Measurements from ENCODE around the gene SPATA6.
"Not testable (repeated sequence)": the region's sequence is repeated elsewhere in the genome, so short reads cannot be mapped to it uniquely, and the experiment has no call there.

The SPATA6 gene
- total RNA-seq, result 1.2 to 1.7 reads per million in 2 donors

- DNase-seq, result peak; percentile 61 to 92 (median 85)
These were observed at the start of gene SPATA6 for GRCh38 chr1:48471691-48472576. TSS of gene SPATA6 (minus strand) at chr1:48472204. CDS start at chr1:48472008, 196 bp downstream.

- DNase-seq, result not testable (repeated sequence)
These were observed 47.9 kb upstream of the SPATA6 start for GRCh38 chr1:48519896-48520295.

GRCh38 chr1:48506870-48507269 is 34.9 kb upstream of the SPATA6 start:
- no peak for DNase-seq

GRCh38 chr1:48500541-48501450 is 28.8 kb upstream of the SPATA6 start:
- no peak for DNase-seq

GRCh38 chr1:48499211-48499735 is 27.3 kb upstream of the SPATA6 start:
- DNase-seq, result no peak

GRCh38 chr1:48498096-48498791 is 26.2 kb upstream of the SPATA6 start:
- peak in 4 of 5 experiments; percentile 19 to 56 (median 44) for DNase-seq

GRCh38 chr1:48495911-48496310 is 23.9 kb upstream of the SPATA6 start:
- DNase-seq, result no peak

- DNase-seq, result no peak
These were observed 23.2 kb upstream of the SPATA6 start for GRCh38 chr1:48495166-48495565.

GRCh38 chr1:48493970-48494769 is 22.2 kb upstream of the SPATA6 start:
- DNase-seq, result no peak

- no peak for DNase-seq
These were observed 21.0 kb upstream of the SPATA6 start for GRCh38 chr1:48493041-48493440.

GRCh38 chr1:48492392-48492791 is 20.4 kb upstream of the SPATA6 start:
- DNase-seq, result no peak

- DNase-seq, result no peak
These were observed 16.7 kb upstream of the SPATA6 start for GRCh38 chr1:48488721-48489120.

- no peak for DNase-seq
These were observed 8.5 kb upstream of the SPATA6 start for GRCh38 chr1:48480504-48480903.

- DNase-seq, result not testable (repeated sequence)
These were observed 8.0 kb upstream of the SPATA6 start for GRCh38 chr1:48480023-48480422.

- no peak for DNase-seq
These were observed 634 bp upstream of the SPATA6 start for GRCh38 chr1:48472638-48473037.

- DNase-seq, result no peak
These were observed 884 bp downstream of the SPATA6 start for GRCh38 chr1:48470950-48471690.

GRCh38 chr1:48470481-48470855 is 1.5 kb downstream of the SPATA6 start:
- no peak for DNase-seq

GRCh38 chr1:48469616-48470480 is 2.2 kb downstream of the SPATA6 start:
- DNase-seq, result no peak

GRCh38 chr1:48466594-48466993 is 5.4 kb downstream of the SPATA6 start:
- no peak for DNase-seq
